ENCODE measurements around the gene DIDO1. TPM values are rescaled to one million over a fixed set of nuclear protein-coding genes. Genes with fewer than 3 reads are reported as not detected.

Gene DIDO1
- total and polyA plus RNA-seq, 2 of the 13 experiments (the other 11 are each of a cell fraction or from before 2014, with no cell fraction given) = 75.0 to 75.1 TPM

DNA sequence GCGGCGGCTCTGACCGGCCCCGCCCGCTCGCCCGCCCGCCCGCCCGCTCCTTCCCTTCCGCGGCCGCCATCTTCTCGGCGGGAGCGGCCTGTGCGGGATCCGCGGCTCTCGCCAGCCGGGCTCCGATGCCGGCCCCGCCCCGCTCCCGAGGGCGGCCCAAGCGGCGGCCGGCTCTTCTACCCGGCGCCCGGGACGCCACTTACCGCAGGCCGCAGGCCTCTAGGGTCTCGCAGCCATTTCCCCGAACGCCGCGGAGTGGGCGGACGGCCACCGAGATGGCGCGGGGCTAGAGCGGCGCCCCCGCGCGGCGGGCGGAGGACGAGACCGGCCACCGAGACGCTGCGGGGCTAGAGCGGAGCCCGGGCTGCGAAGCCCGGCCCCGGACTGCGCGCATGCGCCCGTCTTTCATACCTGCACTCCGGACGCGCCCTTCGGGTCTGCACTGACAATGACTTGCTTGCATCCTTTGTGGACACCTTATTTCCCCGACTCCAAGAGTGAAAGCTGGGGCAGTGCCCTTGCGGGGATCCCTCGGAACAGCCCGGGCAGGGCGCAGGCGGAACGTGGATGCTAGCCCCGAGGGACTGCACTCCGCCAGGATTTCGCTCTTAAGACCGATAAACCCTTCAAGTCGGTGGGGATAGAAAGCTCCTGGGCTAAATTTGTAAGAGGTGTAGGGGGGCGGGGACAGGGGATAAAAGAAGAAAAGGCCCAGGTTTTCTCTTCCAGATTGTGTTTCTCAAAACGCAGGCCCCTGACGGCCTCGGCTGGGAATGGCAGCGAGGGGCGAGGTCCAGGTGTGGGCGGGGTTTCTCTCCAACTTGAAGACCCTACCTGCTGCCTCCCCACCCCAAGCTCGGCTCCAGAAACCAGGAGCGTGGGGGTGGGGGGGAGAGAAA, at the start of gene DIDO1 (continued):
- TF ChIP-seq ZHX2 (IDR thresholded peaks at IDR 0.05; ENCODE audit: low read depth) = peak; percentile 68
- 0 out of 2 replicates have a peak, but pooled peaks have one; percentile 62 for TF ChIP-seq ZHX2 (CRISPR knock-in tag; IDR thresholded peaks at IDR 0.05; ENCODE audit: borderline replicate concordance)
- TF ChIP-seq NFIC (IDR thresholded peaks at IDR 0.05; ENCODE audit: low read length) = no peak
- 0 out of 2 replicates have a peak, but pooled peaks have one; percentile 39 for TF ChIP-seq ZNF839 (CRISPR knock-in tag; IDR thresholded peaks at IDR 0.05; ENCODE audit: borderline replicate concordance)
- TF ChIP-seq NFE2L1 (CRISPR knock-in tag; IDR thresholded peaks at IDR 0.05; ENCODE audit: borderline replicate concordance) = no peak
- no peak for TF ChIP-seq ZNF451 (CRISPR knock-in tag; IDR thresholded peaks at IDR 0.05)
- TF ChIP-seq HNRNPLL (IDR thresholded peaks at IDR 0.05; ENCODE audit: low read depth, low read length, poor library complexity, severe bottlenecking) = peak; percentile 79
- TF ChIP-seq, protein P1, sequence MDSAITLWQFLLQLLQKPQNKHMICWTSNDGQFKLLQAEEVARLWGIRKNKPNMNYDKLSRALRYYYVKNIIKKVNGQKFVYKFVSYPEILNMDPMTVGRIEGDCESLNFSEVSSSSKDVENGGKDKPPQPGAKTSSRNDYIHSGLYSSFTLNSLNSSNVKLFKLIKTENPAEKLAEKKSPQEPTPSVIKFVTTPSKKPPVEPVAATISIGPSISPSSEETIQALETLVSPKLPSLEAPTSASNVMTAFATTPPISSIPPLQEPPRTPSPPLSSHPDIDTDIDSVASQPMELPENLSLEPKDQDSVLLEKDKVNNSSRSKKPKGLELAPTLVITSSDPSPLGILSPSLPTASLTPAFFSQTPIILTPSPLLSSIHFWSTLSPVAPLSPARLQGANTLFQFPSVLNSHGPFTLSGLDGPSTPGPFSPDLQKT (CRISPR knock-in tag; IDR thresholded peaks at IDR 0.05; ENCODE audit: borderline replicate concordance) = peak; percentile 71; the same call in 1 of the 2 replicates
- TF ChIP-seq ZNF205 (CRISPR knock-in tag; IDR thresholded peaks at IDR 0.05) = peak; percentile 89; the same call in 1 of the 2 replicates
- no peak for TF ChIP-seq CHD2 (IDR thresholded peaks at IDR 0.05; ENCODE audit: low read depth, low read length)
- TF ChIP-seq ZNF513 (CRISPR knock-in tag; conservative IDR thresholded peaks at IDR 0.05) = 0 out of 2 replicates have a peak, but pooled peaks have one; percentile 52
- peak; percentile 32; the same call in 1 of the 2 replicates for TF ChIP-seq ZNF703 (CRISPR knock-in tag; IDR thresholded peaks at IDR 0.05; ENCODE audit: borderline replicate concordance)
- no peak for TF ChIP-seq XBP1 (CRISPR knock-in tag; IDR thresholded peaks at IDR 0.05)
- TF ChIP-seq ZNF468 (CRISPR knock-in tag; IDR thresholded peaks at IDR 0.05) = no peak; the same call in 1 of the 2 replicates
- peak; percentile 70 for TF ChIP-seq DBP (CRISPR knock-in tag; IDR thresholded peaks at IDR 0.05; ENCODE audit: not compliant biosample characterization)
- no peak for TF ChIP-seq KDM6A (CRISPR knock-in tag; IDR thresholded peaks at IDR 0.05; ENCODE audit: low read depth)

Data from HepG2 (cell line).